Left renal pelvis (tissue), 4 donors: ENCODE results near the gene NACC2. TPM values are rescaled to one million over a fixed set of nuclear protein-coding genes. Genes with fewer than 3 reads are reported as not detected.
"Not testable (repeated sequence)": the region's sequence is repeated elsewhere in the genome, so short reads cannot be mapped to it uniquely, and the experiment has no call there.

Experiments used
- DNase-seq, 4 donors: peaks; one replicate each; pipeline ENCODE4 v3.0.0-alpha.2; 2013; ENCODE audit warnings: low read depth in 4 of 4, low spot score in 3 of 4
- polyA plus RNA-seq, 4 donors: library from polyadenylated mRNA; unstranded; fragments of 120-200 nt; gene quantifications; one replicate each; pipeline ENCODE4 v1.2.1, GENCODE V29; 2013; ENCODE audit not compliant: insufficient read length in 4 of 4

NACC2 gene
- polyA plus RNA-seq, 4 donors, result 5.3 to 9.4 (median 7.4) TPM

GRCh38 chr9:136083558-136084062 lies 11.5 kb downstream of the NACC2 start:
- DNase-seq, result no peak

DNA sequence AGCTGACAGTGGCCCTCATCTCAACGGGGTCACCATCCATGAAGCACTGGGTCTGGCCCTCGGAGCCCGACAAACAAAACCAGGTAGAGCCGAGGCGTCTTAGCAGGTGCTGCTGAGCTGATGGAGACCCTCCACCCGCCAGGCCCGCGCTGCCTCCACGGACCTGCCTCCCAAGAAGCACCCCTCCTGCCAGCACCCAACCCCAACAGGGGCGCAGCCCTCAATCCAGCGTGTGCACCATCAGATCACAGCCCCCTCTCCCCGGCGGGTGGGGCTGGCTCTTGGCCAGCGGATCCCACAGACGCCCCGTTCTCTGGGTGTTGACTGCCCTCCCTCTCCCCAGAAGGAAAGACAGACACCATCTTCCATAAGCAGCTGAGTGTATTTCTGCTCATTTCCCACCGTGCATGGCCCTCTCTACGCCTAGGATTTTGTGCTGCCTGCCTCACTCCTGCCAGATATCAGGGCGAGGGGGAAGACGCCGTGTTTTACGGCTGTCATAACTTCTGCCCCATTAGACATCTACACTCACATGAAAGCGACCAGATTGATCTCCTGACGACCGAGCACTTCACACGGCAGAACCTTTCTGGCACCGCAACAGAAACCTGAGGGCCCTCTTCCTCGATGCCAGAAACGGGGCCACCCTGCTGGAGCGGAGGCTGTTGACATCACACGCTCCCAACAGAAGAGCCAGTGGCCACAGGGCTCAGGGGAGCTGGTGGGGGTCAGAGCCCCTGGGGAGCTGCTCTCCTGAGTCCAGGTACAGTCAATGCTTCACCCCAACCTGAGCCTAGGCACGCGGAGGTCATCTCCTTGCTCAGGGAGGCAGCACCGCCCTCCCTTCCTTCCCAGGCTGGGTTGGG lies 12.4 kb downstream of the NACC2 start:
- DNase-seq, result no peak

GRCh38 chr9:136081826-136082495 lies 13.1 kb downstream of the NACC2 start:
- DNase-seq, result no peak

DNA sequence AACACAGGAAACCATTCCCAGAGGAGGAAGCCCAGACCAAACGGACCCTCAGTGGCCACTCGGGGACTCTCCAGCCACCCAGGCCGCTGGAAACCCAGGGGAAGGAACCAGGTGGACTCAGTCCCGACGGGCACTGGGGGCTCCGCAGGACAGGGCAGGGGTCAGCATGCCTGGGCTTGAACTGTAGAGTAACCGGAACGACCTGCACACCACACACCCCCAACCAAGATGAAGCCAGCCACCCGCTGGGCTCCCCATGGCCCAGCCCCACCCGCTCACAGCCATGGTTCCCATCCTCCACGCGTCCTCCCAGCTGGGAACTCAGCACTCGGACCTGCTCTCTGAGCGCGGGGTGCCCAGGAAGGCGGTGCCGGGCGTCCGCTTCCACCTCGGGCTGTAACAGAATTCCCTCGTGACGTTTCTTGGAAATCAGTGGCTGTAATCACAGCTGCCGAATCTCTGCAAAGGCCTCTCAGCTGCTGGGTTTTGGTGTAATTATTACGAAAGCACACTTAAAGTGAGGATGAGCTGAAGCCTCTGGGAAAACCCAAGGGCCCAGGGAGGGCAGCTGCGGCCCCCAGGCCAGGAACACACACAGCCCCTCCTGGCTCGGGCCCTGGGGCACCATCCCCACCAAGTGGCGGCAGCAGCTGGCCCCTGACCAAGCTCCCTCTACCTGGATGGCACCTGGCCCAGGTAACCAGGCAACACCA lies 13.8 kb downstream of the NACC2 start:
- DNase-seq, result no peak

- DNase-seq, result no peak
Observed at GRCh38 chr9:136080716-136081112, 14.4 kb downstream of the NACC2 start.

GRCh38 chr9:136079916-136080246 lies 15.2 kb downstream of the NACC2 start:
- no peak for DNase-seq

GRCh38 chr9:136079211-136079915 lies 15.7 kb downstream of the NACC2 start:
- no peak for DNase-seq

DNA sequence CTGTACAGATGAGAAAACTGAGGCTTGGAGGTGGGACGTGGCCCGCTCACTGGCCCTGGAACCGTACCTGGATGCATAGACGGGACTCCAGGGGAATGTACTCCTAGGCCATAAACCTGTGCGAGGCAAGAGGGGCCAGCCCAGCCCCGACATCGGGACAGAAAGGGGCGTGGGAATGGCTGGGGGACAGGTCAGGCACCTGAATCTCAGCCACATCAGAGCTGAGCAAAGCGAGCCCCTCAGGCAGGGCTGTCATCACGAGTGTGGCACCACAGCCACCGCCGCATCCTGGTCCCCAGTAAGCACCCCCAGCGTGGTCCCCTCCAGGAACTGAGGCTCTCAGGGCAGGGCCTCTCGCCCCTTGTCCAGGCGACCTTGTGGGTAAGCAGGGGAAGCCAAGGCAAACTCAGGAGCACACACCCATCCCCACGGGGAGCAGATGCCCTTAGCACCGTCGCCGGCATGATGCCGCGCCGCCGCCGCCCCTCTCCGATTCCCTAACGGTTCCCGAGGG lies 16.5 kb downstream of the NACC2 start:
- no peak for DNase-seq

DNA sequence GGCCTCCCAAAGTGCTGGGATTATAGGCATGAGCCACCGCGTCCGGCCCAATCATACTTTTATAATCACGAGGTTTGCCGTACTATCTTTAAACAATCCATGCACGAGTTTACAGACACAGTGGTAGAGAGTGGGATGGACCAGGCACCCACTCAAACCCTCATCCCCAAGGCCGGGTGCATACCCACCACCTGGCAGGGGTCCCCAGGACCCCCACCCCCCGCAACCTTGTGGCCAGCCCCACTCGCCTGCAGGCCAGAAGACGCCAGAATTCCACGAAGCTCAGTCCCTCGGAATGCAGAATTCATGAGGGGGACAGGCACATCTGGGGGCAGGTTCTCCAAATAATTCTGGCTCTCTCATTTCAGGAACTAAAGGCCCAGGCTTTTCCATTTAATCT lies 17.1 kb downstream of the NACC2 start:
- no peak for DNase-seq

- no peak for DNase-seq
Observed at GRCh38 chr9:136077491-136077890, 17.6 kb downstream of the NACC2 start.

DNA sequence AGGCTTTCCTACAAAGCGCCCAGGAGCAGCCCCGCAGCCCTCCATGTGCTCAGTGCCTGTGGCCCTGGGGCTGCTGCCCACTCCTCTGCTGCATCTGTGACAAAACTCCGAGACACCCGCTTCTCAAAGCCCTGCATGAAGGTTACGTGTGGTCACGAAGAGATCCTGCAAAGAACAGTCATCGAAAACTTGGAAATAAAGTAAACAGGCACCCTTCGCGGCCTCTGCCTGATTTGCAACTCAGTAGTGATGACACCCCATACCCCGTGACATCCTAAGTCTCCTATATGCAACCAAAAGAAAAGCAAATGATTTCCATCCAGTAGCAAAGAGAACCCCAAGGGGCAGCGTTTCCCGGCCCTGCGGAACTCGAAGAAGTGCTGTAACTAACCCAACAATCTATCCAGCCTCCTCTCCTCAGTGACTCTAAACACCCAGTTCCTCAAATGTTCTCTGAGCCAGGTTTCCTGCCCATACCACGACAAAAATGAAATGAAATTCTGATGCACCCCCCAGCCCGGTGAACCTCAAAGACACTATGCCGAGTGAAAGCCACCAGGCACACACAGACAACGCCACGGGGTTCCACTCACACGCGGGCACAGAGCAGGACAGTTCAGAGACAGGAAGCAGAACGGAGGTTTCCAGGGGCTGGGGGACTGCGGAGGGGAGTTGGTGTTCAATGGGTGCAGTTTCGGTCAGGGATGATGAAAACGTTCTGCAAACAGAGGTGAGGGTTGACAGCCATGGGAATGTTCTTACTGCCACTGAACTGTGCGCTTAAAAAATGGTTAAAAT lies 19.0 kb downstream of the NACC2 start:
- no peak for DNase-seq

GRCh38 chr9:136075134-136075841 lies 19.8 kb downstream of the NACC2 start:
- no peak for DNase-seq

- DNase-seq, result no peak
Observed at GRCh38 chr9:136074706-136075105, 20.4 kb downstream of the NACC2 start.

GRCh38 chr9:136062657-136063439 lies 32.2 kb downstream of the NACC2 start:
- no peak for DNase-seq

- not testable (repeated sequence) for DNase-seq
Observed at GRCh38 chr9:136061916-136062315, 33.2 kb downstream of the NACC2 start.

GRCh38 chr9:136061405-136061804 lies 33.7 kb downstream of the NACC2 start:
- DNase-seq, result no peak

- no peak for DNase-seq
Observed at GRCh38 chr9:136060671-136061371, 34.3 kb downstream of the NACC2 start.
